ENCODE results near the gene NAALADL2.
"Not testable (repeated sequence)": the region's sequence is repeated elsewhere in the genome, so short reads cannot be mapped to it uniquely, and the experiment has no call there.

Gene NAALADL2

DNA sequence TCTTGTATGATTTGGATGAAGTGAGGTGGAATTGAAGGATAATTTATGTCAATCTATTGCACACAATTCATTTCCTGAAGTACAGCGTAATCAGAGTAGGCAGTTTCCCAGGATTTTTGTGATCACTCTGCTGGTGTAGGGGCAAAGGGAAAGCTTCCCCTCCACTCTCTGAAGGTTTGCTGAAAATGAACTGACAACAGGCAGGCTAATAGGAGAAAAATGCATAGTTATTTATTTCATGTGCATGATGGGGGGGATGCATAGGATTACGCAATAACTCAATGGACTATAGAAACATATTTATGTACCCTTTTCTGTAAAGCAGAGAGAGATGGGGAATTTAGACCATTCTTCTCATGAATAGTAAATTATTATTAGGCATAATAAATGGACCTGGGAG, 872.9 kb downstream of the NAALADL2 start:
- no peak for DNase-seq

DNA sequence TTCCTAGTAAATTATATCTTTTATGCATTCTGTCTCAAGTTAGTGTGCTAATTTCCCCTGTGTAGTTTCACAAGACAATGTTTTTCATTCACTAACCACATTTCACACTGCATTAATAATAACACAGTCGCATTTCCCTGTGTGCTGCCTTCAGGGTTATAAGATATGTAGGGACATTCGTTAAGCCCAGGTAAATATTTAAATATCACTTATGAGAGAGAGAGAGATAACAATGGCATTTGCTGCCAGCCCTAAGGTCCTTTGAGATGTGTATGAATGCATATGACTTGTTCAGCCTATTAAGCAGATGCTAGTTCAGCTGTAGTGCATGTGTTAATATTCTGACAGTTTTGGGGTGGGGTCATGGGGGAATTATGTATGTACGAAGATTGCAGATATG, 876.7 kb downstream of the NAALADL2 start:
- DNase-seq, result no peak

DNA sequence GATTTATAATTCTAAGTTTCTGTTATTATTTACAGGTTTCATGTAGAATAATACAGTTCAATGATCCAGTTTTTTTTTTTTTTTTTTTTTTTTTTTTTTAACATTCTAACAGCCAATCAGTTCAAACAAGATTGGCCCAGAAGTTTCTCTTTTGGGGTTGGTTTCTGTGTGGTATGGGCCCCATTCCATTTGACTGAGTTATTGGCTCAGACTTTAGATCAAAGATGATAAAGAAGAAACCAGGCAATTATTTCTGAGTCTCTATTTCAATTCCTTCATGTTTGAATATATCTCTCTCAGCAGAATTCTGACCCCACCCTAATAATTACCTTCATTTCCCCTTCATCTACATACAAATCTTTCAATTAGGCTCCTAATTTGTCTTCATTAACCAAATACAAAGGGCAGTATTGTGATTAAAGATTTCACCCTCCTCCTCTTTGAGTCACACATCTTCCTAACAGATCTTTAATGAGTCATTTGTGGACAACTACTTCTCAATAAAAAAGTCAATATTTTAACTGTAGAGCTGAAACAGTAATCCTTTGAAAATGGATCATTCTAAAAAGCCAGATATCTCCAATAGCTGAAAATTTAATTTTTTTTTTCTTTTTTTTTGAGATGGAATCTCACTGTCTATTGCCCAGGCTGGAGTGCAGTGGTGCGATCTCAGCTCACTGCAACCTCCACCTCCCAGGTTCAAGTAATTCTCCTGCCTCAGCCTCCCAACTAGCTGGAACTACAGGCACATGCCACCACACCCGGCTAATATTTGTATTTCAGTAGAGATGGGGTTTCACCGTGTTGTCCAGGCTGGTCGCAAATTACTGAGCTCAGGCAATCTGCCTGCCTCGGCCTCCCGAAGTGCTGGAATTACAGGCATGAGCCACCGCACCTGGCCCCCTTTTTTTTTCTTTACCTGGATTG, 878.8 kb downstream of the NAALADL2 start:
- DNase-seq, result no peak

DNA sequence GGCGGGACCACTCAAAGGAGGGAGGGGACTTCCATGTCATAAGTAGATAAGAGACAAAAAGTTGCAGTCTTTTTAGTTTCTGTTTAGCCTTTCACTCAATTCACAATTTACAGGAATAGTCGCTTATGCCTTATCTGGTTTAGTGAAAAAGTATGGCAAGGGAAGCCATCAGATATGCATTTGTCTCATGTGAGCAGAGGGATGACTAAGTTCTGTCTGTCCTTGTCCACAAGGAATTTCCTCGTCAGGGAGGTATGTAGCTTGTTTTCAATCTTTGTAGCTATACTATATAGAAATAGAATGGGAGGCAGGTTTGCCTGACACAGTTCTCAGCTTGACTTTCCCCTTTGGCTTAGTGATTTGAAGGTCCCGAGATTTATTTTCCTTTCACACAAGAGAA, 882.8 kb downstream of the NAALADL2 start:
- no peak for DNase-seq

DNA sequence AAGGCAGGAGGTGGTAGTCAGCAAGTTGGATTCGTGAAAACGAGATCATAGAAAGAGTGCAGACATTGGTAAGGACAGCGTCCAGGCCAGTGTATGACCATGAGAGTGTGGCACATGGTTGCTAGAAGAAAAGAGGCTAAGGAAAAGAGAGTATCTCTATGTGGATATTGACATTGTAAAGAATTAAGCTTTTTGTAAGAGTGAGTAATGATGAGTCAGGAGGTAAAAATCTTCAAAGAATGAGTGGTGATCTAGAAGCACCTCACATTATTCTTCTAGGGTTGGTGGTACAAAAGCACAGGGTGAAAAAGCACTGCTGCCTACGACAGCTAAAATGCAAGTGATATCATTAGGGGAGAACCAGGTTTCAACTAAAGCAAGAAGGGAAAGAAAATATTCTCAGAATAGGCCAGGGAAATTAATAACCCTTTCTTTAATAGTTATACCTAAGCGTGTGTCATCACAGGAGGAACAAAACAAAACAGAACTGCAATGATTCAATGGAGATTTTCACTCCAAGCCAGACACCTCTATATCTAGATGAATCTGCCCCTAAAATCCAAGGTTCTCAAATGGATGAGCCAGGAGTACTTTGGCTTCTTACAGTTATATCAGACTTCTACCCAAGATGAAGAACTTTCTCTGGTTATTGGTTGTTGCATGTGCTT, 884.7 kb downstream of the NAALADL2 start:
- no peak for DNase-seq

DNA sequence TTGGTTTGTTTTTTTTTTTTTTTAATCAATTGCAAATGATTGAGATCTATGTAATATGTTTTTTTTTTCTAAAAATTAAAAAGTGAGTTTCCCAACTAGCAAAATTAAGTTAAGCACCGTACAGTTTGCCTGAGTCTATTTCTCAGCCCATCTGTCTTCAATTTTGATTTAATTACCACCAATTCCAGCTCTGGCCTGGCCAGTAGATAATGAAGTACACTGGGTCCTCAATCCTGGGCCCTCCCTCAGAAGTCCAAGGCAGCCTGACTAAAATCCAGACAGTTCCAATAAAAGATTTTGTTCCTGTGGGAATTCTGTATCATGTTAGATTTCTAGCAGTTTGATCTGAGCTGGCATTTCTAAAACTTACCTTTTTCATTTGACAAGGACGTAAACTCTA, 887.2 kb downstream of the NAALADL2 start:
- DNase-seq, result no peak

DNA sequence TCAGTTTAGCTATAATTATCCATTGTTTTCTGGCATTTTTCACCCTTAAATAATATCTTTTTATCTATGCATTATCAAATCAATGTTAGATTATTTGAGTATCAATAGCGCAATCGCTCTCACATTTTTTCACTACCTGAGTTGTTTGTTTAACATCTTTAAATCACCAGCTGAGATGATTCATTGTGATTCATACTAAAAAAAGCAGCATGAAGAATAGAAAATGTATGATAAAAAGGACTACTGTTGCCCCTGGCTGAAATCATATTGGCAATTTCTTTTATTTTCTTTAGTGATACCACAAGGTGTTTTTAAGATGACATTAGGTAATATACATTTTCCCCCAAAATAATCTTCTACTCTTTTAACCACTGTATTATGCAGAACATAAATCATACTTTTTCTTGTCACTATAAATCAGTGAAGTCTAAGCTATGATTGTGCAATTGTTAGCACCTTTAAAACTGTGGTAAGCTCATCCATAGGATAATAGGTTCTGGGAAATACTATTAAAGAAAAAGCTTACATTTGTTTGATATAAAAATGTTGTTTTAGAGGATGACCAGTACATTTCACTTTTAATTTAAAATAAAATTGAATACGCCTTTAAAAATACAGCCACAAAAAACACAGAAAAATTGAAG, 889.1 kb downstream of the NAALADL2 start:
- no peak for DNase-seq

DNA sequence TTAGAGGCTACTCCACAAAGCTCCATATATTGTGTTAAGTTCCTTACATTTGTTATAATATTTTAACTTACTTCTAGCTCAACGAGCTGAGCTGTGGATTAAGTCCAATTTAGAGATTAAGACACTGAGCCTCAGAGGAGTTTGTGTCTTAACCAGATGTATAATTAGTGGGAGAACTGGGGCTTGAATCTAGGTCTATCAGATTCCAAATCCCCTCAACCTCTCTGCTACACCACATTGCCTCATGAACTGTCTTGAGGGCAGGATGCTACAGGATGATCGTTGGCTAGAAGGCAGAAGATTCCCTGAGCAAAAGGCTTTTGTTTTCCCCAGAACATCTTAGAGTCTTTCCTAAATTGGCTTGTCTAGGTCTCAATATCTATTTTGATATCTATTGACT, 890.8 kb downstream of the NAALADL2 start:
- no peak for DNase-seq

DNA sequence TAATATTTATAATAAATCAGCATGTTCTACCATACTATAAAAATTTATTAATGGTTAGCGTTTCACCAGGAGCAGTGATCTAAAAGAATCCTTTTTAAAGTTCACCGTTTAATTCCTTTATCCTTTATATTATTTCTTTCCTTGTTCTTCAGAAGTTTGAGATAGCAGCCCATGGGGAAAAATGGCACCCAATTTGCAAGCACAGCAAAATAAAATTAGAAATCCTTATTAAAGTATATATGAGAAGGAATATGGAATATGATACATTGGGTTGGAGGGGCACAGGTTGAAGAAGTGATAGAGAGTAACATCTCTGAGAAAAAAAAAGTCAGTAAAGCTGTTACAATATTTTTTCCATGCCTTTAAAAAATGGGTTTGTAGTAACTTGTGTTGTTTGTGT, 892.0 kb downstream of the NAALADL2 start:
- no peak for DNase-seq

DNA sequence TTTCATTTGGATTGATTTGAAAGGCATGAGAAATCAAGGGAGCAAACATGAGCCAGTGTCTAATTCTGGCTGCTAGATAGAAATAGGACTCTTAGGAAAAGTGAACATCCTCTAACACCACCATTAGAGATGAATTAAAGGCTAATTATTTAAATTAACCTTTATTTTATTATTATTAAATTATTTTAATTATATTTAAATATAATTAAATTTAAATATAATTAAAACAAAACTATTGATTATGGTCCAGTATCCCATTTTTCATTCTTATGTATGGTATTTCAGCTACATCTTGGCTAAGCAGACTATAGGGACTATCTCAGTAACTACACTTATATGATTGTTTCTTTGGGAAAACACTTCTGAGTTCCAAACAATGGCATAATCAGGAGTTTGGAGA, 904.8 kb downstream of the NAALADL2 start:
- DNase-seq, result no peak

DNA sequence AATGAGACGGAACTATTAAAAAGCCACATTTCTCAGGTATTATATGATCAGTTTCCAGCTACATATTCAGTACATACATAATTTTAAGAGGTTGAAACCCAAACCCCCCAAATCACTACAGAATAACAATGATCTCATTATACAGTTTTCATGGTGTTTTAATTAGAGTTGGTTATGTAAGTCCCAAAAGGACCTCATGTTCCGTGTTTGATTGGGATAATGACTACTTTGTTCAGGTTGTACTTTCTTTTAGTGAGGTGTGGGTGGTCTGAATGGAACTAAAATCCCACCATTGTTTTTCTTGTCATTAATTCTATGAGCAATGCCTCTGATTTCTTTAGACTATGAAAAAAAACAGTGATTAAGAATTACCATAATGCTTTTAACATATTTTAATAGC, 905.6 kb downstream of the NAALADL2 start:
- DNase-seq, result no peak

DNA sequence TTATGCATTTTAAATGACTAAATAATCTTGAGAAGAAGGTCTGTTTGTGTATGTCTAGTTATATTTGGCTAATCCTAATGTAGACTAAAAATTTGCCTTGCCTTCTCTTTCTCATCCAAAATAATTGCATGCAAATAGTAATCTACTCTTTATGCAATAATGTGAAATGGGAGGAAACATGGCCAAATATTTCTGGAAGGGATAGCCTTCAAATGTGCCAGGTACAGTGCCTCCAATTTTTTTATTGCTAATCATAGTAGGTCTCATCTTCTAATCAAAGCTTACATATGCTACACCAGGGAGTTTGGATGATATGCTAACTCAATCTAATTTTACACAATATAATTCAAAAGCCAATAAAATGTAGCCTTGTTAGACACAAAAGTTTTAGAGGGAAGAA, 911.3 kb downstream of the NAALADL2 start:
- no peak for DNase-seq

DNA sequence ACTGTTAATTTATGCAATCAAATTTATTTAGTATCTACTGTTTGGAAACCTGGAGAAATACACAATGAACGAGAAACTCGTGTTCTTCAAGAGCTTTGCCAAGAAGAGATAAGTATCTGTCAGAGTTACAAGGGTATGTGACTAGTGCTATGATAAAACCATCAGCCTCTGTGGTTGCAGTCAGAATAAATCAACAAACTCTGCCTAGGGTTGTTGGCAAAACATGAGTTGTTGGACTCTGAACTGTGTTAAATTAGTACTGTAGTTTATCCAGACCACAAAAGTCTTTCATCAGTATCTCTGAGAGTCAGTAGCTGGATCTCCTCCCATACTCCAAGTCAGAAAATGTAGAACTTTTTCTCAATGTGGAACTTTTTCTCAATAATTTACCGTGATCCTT, 918.4 kb downstream of the NAALADL2 start:
- no peak for DNase-seq

DNA sequence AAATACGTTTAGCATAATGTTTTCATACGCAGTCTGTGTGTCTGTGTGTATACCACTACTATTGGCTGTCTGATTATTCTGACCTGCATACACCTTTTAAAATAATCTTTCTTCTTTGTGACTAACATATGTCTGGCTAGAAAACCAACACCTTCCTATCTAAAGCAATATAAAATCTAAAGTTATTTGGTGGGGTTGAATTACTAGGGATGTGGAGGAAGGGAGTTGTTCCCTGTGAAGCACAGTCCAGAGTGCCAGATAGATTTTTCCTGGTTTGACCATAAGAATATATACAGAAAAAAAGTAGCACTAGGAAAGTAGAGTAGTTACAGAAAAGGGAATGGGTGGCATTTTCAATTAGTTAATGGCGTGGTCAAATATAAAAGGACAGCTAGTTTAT, 918.8 kb downstream of the NAALADL2 start:
- DNase-seq, result no peak

DNA sequence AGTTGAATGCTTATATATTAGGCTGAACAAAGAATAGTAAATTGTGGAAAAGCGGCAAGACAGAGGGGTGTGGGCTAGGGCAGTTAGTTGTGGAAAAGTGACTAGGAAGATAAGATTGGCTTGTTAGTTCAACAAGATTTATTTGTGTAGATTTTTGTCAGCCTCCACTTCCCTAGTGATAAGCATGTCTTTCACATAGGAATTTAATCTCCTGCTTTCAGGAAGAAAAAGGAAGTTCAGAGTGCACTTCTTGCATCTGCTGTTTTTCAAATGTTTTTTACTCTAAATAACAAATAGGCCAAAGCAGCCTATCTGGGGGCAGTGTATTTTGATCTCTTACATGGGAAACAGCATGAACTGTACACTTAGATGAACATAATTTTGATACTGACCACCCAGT, 919.9 kb downstream of the NAALADL2 start:
- no peak for DNase-seq

DNA sequence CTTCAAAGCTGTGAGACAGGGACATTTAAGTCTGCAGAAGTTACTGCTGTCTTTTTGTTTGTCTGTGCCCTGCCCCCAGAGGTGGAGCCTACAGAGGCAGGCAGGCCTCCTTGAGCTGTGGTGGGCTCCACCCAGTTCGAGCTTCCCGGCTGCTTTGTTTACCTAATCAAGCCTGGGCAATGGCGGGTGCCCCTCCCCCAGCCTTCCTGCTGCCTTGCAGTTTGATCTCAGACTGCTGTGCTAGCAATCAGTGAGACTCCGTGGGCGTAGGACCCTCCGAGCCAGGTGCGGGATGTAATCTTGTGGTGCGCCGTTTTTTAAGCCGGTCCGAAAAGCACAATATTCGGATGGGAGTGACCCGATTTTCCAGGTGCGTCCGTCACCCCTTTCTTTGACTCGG, 928.0 kb downstream of the NAALADL2 start:
- not testable (repeated sequence) for DNase-seq

DNA sequence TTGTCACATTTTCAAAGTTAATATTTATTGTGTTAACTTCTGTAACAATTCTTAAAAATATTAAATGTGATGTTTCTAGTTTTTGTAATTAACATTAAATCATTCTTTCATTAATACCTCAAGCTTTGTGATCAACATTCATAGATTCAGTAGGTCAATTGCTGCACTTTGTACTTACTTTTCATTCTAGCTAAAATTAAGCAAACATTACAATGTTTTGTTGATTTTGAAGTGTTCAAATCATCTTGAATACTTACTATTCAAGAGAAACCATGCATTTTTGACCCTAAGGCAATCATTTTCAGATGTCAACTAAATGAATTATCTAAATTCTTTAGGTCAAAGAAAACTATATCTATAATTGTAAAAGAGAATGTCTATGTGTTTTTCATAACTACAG, 933.1 kb downstream of the NAALADL2 start:
- no peak for DNase-seq

DNA sequence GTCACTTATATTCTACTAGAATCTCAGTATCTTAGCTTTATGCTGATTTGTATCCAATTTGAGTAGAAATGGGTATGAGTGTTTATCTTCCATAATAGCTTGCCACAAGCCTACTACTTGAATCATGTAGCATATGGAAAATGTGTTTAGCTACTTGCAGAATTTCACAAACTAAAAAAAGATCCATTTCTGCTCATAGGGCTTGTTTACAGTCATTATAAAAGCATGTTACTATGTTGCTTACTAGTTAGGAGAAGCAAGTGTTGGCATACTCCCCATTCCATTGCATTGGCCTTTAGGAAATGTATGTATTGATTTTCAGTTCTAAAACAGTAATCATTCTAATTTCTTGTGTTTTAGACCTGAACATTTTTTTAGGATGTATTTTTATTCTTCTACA, 939.2 kb downstream of the NAALADL2 start:
- no peak for DNase-seq

DNA sequence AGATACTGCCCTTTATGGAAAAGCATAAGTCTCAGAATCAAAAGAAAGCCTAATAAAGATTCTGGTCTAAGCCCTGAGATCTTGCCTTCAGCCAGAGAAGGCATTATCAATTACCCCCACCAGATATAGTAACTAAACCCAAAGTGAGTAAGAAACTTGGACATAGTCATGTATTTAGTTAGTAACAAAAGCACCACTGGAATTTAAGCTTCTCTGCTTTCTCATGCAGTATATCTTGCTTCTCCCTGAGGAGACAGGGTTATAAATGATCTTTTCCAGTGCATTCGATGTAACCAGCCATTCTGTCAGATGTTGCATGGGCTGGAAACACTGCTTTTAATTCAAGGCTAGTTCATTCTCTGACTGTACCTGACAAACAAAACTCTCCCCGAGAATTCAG, 946.7 kb downstream of the NAALADL2 start:
- DNase-seq, result no peak

DNA sequence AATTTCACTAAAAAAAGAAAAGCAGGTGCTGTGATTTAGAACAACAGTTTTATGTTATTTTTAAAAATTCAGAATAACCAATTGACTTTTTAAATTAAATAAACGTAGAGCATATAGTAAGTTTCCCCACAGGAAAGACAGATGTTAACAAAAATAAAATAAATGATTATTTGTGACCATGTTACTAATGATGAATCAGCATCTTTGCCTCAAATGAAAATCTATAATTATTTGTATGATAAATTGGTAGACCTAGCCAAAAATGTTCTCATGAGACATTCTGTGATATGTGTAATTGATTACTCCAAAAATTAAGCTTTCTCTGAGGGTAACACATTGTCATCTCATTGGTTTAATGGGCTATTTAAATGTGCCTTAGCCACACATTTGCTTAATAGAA, 948.0 kb downstream of the NAALADL2 start:
- no peak for DNase-seq

DNA sequence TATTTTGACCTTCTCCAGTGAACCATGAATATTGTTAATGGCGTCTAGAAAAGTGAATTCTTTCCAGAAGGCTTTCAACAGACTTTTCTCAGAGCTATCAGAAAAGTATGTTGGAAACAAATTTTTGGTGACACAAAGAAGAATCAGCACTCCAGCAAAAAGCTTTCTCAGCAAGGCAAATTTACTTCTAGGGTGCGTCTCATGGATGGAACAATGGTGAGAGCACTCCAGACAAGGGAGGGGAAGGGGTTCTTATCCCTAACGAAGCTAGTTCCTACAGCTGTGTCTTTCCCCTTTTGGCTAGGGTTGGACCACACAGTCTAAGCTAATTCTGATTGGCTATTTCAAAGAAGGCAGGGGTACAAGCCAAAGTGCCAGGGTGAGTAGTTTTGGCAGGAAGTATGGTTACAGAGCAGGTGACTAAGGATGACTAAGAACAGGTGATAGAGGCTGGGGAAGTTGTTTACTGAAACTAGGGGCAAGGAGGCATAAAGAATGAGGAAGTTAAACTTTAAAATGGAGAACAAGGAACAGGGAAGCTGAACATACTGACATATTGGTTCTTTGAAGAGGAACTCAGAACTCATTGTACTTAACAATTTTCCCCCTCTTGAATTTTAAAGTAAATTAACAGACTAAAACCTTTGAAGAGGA, 959.8 kb downstream of the NAALADL2 start:
- no peak for DNase-seq

DNA sequence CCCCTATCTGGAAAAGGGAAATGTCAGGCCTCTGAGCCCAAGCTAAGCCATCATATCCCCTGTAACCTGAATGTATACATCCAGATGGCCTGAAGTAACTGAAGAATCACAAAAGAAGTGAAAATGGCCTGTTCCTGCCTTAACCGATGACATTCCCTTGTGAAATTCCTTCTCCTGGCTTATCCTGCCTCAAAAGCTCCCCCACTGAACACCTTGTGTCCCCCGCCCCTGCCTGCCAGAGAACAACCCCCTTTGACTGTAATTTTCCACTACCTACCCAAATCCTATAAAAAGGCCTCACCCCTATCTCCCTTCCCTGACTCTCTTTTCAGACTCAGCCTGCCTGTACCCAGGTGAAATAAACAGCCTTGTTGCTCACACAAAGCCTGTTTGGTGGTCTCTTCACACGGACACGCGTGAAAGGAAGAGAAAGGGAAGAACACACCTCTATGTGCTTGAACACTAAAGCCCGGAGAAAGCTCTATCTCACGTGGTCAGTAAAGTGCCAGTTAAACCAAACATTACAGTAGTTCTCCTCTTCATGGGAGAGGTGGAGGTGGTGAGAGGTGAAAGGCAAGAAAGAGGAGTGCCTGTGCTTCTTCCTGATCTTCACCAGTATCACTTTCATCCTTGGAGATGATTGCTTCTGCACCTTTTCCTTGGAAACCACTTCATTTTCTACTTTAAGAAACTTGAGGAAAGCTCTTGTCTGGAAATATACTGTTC, 963.8 kb downstream of the NAALADL2 start:
- not testable (repeated sequence) for DNase-seq
